ENCODE results near the gene PTPN14.

PTPN14 gene

GRCh38 chr1:214354440-214355148 is 196.8 kb downstream of the PTPN14 start:
- no peak for DNase-seq

- DNase-seq, result no peak
Observed at GRCh38 chr1:214352838-214353237, 198.6 kb downstream of the PTPN14 start.

GRCh38 chr1:214351551-214352277 is 199.7 kb downstream of the PTPN14 start:
- no peak for DNase-seq

- DNase-seq, result no peak
Observed at GRCh38 chr1:214349781-214350180, 201.6 kb downstream of the PTPN14 start.

- no peak for DNase-seq
Observed at GRCh38 chr1:214349008-214349407, 202.4 kb downstream of the PTPN14 start.

- DNase-seq, result no peak
Observed at GRCh38 chr1:214344897-214345296, 206.5 kb downstream of the PTPN14 start.

GRCh38 chr1:214342525-214342924 is 208.9 kb downstream of the PTPN14 start:
- DNase-seq, result no peak

- no peak for DNase-seq
Observed at GRCh38 chr1:214341932-214342331, 209.5 kb downstream of the PTPN14 start.

GRCh38 chr1:214341459-214341858 is 209.9 kb downstream of the PTPN14 start:
- DNase-seq, result no peak

GRCh38 chr1:214338212-214338611 is 213.2 kb downstream of the PTPN14 start:
- no peak for DNase-seq

- DNase-seq, result no peak
Observed at GRCh38 chr1:214337511-214337910, 213.9 kb downstream of the PTPN14 start.

- DNase-seq, result no peak
Observed at GRCh38 chr1:214337015-214337414, 214.4 kb downstream of the PTPN14 start.

- DNase-seq, result no peak
Observed at GRCh38 chr1:214335567-214335966, 215.8 kb downstream of the PTPN14 start.

- peak in 1 of 2 experiments; percentile 40 for DNase-seq
Observed at GRCh38 chr1:214332946-214333798, 218.2 kb downstream of the PTPN14 start.

GRCh38 chr1:214331827-214332423 is 219.5 kb downstream of the PTPN14 start:
- DNase-seq, result peak in 1 of 2 experiments; percentile 10

- no peak for DNase-seq
Observed at GRCh38 chr1:214331180-214331579, 220.2 kb downstream of the PTPN14 start.

GRCh38 chr1:214330715-214331114 is 220.7 kb downstream of the PTPN14 start:
- no peak for DNase-seq

GRCh38 chr1:214330222-214330621 is 221.2 kb downstream of the PTPN14 start:
- no peak for DNase-seq

GRCh38 chr1:214329470-214330220 is 221.8 kb downstream of the PTPN14 start:
- no peak for DNase-seq

GRCh38 chr1:214328770-214329469 is 222.5 kb downstream of the PTPN14 start:
- peak; percentile 16 to 27 for DNase-seq

GRCh38 chr1:214327514-214327913 is 223.9 kb downstream of the PTPN14 start:
- DNase-seq, result no peak

- DNase-seq, result no peak
Observed at GRCh38 chr1:214326406-214326805, 225.0 kb downstream of the PTPN14 start.

Measured in SW 1271 (cell line).